ENCODE measurements around the gene MRTO4. TPM values are rescaled to one million over a fixed set of nuclear protein-coding genes. Genes with fewer than 3 reads are reported as not detected.

MRTO4 gene
- total and polyA plus RNA-seq, 2 of the 13 experiments (the other 11 are each of a cell fraction or from before 2014, with no cell fraction given): 28.1 to 59.2 TPM

DNA sequence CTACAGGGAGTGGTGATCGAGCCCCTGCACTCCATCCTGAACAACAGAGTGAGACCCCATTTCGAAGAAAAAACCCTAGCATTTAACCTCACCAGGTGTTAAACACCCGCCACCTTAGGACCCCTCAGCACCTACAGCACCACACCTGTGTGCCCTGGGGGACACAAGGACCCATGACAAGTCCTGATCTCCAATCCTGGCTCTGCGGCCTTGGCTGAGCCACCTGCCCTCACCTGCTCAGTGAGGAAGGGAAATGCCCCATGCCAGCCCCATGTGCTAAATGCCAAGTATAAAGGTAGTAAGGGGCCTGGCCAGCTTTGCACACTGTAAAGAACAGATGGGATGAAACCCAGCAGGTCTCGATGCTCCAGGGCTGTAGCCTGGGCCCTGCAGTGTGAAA lies 11.1 kb downstream of the MRTO4 start:
- ATAC-seq (peak; percentile 12; the same call in 2 of the 3 replicates), DNase-seq (ENCODE audit: low spot score) (no peak), FAIRE-seq (no peak)
- BruUV-seq (replicated peaks): no TSS peak
- WGBS (ENCODE audit: low lambda C conversion rate): 93% methylated on average over 3 of the region's 5 CpGs
- Histone ChIP-seq H4K20me1 (ENCODE audit: insufficient read depth, low read length) (no peaks in the 10 kb centered on the region), H3K9ac (ENCODE audit: insufficient read depth, low read depth, low read length) (no peak overlapping the region), H3K79me2 (ENCODE audit: insufficient read depth, low read length) (no peaks in the 10 kb centered on the region), H3K27ac (ENCODE audit: extremely low read length, insufficient read depth, low read length) (no peak overlapping the region), H3K36me3 (replicated peaks in 1 of 2; ENCODE audit: control insufficient read depth in 1 of 2, insufficient read depth in 2 of 2, low read length in 2 of 2) (peaks cover 12 to 27% of the 10 kb centered on the region in 2 experiments), H3K4me2 (ENCODE audit: low read depth, low read length) (no peak overlapping the region), H3K4me3 (replicated peaks in 1 of 3; ENCODE audit: insufficient read depth in 1 of 3, low read depth in 2 of 3, low read length in 3 of 3) (no peak overlapping the region), H2AFZ (ENCODE audit: low read length) (no peak overlapping the region), H3K9me3 (ENCODE audit: low read length) (no peaks in the 10 kb centered on the region), H3K4me1 (ENCODE audit: insufficient read depth, low read length) (peaks cover 11% of the 10 kb centered on the region; the same call in 1 of the 2 replicates), H3K27me3 (ENCODE audit: control insufficient read depth in 1 of 2, insufficient read depth in 2 of 2, low read length in 2 of 2) (no peaks in the 10 kb centered on the region; a peak in 1 of 5 replicates)
- TF ChIP-seq ZNF12 (CRISPR knock-in tag; IDR thresholded peaks at IDR 0.05) (no peak), ZNF691 (CRISPR knock-in tag; IDR thresholded peaks at IDR 0.05; ENCODE audit: borderline replicate concordance, low read depth) (no peak), SIX1 (CRISPR knock-in tag; IDR thresholded peaks at IDR 0.05; ENCODE audit: borderline replicate concordance) (no peak), USF2 (IDR thresholded peaks at IDR 0.05; ENCODE audit: low read depth, low read length) (no peak), USF2 (CRISPR knock-in tag; IDR thresholded peaks at IDR 0.05; ENCODE audit: borderline replicate concordance) (no peak), SMARCC2 (IDR thresholded peaks at IDR 0.05) (no peak), ZNF782 (CRISPR knock-in tag; IDR thresholded peaks at IDR 0.05; ENCODE audit: borderline replicate concordance) (no peak), DMAP1 (CRISPR knock-in tag; IDR thresholded peaks at IDR 0.05) (no peak), CENPBD1 (CRISPR knock-in tag; IDR thresholded peaks at IDR 0.05; ENCODE audit: borderline replicate concordance, low read depth) (no peak), ELF4 (CRISPR knock-in tag; IDR thresholded peaks at IDR 0.05; ENCODE audit: borderline replicate concordance) (no peak)
- TF ChIP-seq, protein P1, sequence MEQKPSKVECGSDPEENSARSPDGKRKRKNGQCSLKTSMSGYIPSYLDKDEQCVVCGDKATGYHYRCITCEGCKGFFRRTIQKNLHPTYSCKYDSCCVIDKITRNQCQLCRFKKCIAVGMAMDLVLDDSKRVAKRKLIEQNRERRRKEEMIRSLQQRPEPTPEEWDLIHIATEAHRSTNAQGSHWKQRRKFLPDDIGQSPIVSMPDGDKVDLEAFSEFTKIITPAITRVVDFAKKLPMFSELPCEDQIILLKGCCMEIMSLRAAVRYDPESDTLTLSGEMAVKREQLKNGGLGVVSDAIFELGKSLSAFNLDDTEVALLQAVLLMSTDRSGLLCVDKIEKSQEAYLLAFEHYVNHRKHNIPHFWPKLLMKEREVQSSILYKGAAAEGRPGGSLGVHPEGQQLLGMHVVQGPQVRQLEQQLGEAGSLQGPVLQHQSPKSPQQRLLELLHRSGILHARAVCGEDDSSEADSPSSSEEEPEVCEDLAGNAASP (CRISPR knock-in tag; IDR thresholded peaks at IDR 0.05; ENCODE audit: borderline replicate concordance): no peak
- intact Hi-C loops (cut with micrococcal nuclease; ENCODE audit: unreplicated experiment): no loop called here
- CTCF ChIA-PET (ENCODE audit: low intra/inter-chr PET ratio, low total read pairs): no interaction called here
- in situ Hi-C loops (cut with HindIII; ENCODE audit: extremely low pct_ligation_motif_present, low pct_unique_long_range_greater_than_20kb): no loop called here
- POLR2A ChIA-PET: interaction anchor here (1.1 to 3.7 kb wide), 2 partner anchors 11 to 48 kb away, joined by 3 to 14 read pairs; partner anchors contain the start of genes EMC1 and MRTO4
